Osteocyte (in vitro differentiated cells): ENCODE measurements around the gene METRN. TPM values are rescaled to one million over a fixed set of nuclear protein-coding genes. Genes with fewer than 3 reads are reported as not detected.

Source experiments
- DNase-seq: peaks from one replicate; pipeline ENCODE4 v3.0.0; 2021; ENCODE audit warnings: mixed read lengths; ENCODE audit not compliant: unreplicated experiment; ENCODE audit errors: extremely low spot score
- H3K27ac Mint-ChIP-seq: one replicate; pipeline ENCODE4 v1.8.0; 2021; ENCODE audit warnings: mild to moderate bottlenecking, mixed read lengths; ENCODE audit not compliant: unreplicated experiment
- H3K27me3 Mint-ChIP-seq: one replicate; pipeline ENCODE4 v1.8.0; 2021; ENCODE audit warnings: mixed read lengths; ENCODE audit not compliant: unreplicated experiment
- H3K36me3 Mint-ChIP-seq: one replicate; pipeline ENCODE4 v1.8.0; 2021; ENCODE audit warnings: mixed read lengths; ENCODE audit not compliant: unreplicated experiment
- H3K4me1 Mint-ChIP-seq: one replicate; pipeline ENCODE4 v1.8.0; 2021; ENCODE audit warnings: mixed read lengths; ENCODE audit not compliant: unreplicated experiment
- H3K4me3 Mint-ChIP-seq: one replicate; pipeline ENCODE4 v1.8.0; 2021; ENCODE audit warnings: mild to moderate bottlenecking, moderate library complexity, mixed read lengths; ENCODE audit not compliant: unreplicated experiment
- H3K9me3 Mint-ChIP-seq: one replicate; pipeline ENCODE4 v1.8.0; 2021; ENCODE audit warnings: mixed read lengths; ENCODE audit not compliant: unreplicated experiment
- total RNA-seq: library from RNA; stranded (reverse); gene quantifications from 2 replicates; pipeline ENCODE4 v1.2.1, GENCODE V29; 2021
- TF ChIP-seq, protein P1 (sequence below): fragments of 200-600 bp; sonication (generic); IDR thresholded peaks from 2 replicates; pipeline ENCODE4 v1.5.0; 2021; ENCODE audit warnings: antibody characterized with exemption, mild to moderate bottlenecking, moderate library complexity

Gene METRN
- total RNA-seq, 1 donor from 2014 or later: 49.7 TPM

- TF ChIP-seq, protein P1, sequence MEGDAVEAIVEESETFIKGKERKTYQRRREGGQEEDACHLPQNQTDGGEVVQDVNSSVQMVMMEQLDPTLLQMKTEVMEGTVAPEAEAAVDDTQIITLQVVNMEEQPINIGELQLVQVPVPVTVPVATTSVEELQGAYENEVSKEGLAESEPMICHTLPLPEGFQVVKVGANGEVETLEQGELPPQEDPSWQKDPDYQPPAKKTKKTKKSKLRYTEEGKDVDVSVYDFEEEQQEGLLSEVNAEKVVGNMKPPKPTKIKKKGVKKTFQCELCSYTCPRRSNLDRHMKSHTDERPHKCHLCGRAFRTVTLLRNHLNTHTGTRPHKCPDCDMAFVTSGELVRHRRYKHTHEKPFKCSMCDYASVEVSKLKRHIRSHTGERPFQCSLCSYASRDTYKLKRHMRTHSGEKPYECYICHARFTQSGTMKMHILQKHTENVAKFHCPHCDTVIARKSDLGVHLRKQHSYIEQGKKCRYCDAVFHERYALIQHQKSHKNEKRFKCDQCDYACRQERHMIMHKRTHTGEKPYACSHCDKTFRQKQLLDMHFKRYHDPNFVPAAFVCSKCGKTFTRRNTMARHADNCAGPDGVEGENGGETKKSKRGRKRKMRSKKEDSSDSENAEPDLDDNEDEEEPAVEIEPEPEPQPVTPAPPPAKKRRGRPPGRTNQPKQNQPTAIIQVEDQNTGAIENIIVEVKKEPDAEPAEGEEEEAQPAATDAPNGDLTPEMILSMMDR: no peak
Measured at GRCh38 chr16:684961-685696, 29.8 kb upstream of the METRN start.

DNA sequence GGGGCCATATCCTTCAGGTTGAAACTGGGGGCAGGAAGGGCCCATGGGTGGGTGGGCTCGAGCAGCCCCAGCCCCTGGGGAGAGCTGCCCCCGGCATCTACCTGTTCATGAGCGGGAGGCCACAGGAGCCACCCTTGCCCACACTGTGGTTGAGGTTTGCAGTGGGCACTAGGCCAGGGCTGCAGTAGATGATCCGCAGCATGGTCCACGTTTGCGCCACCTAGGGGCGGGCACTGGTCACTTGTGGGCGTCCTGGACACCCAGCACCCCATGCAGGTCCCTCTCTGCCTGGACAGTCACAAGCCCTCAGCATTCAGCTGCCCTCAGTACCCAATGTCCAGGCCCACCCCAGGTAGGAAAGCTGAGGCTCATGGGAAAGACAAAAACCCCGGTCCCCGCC, 29.0 kb upstream of the METRN start:
- Mint-ChIP-seq H3K9me3 (no peaks in the 10 kb centered on the region), H3K4me1 (peaks cover 36% of the 10 kb centered on the region), H3K27me3 (no peaks in the 10 kb centered on the region), H3K27ac (peak overlapping the region; percentile 34), H3K4me3 (peak overlapping the region; percentile 44), H3K36me3 (peaks cover 14% of the 10 kb centered on the region)
- no peak for DNase-seq
- TF ChIP-seq, protein P1: peak; percentile 52

More at GRCh38 chr16:684961-685696, 29.8 kb upstream of the METRN start:
- Mint-ChIP-seq H3K36me3 (peaks cover 14% of the 10 kb centered on the region), H3K27ac (no peak overlapping the region), H3K27me3 (no peaks in the 10 kb centered on the region), H3K4me3 (no peak overlapping the region), H3K4me1 (peaks cover 32% of the 10 kb centered on the region), H3K9me3 (no peaks in the 10 kb centered on the region)
- DNase-seq: no peak

- Mint-ChIP-seq H3K27ac (no peak overlapping the region), H3K36me3 (peaks cover 8% of the 10 kb centered on the region), H3K9me3 (no peaks in the 10 kb centered on the region), H3K4me3 (no peak overlapping the region), H3K27me3 (no peaks in the 10 kb centered on the region), H3K4me1 (peaks cover 29% of the 10 kb centered on the region)
- DNase-seq: no peak
- TF ChIP-seq, protein P1: no peak
Measured at GRCh38 chr16:686459-687260, 28.3 kb upstream of the METRN start.

GRCh38 chr16:687499-687898, 27.4 kb upstream of the METRN start:
- Mint-ChIP-seq H3K9me3 (no peaks in the 10 kb centered on the region), H3K4me1 (peaks cover 25% of the 10 kb centered on the region), H3K27ac (no peak overlapping the region), H3K4me3 (no peak overlapping the region), H3K36me3 (peaks cover 5% of the 10 kb centered on the region), H3K27me3 (peaks cover 5% of the 10 kb centered on the region)
- TF ChIP-seq, protein P1: no peak
- no peak for DNase-seq
